Lower leg skin (tissue), 3 donors: ENCODE measurements around the gene PLA2G4E.

Experiments
- POLR2A ChIP-seq, 2 donors: fragments of 450-650 bp; IDR thresholded peaks; one replicate each; pipeline ENCODE4 v1.6.1; 2016 to 2017; ENCODE audit warnings: antibody characterized with exemption in 2 of 2, mild to moderate bottlenecking in 1 of 2, moderate library complexity in 1 of 2
- TF ChIP-seq, protein P1 (sequence below), 3 donors: fragments of 450-650 bp; IDR thresholded peaks; one replicate each; pipeline ENCODE4 v1.5.1; 2016; ENCODE audit warnings: antibody characterized with exemption in 3 of 3, mild to moderate bottlenecking in 3 of 3, moderate library complexity in 2 of 3

DNA sequence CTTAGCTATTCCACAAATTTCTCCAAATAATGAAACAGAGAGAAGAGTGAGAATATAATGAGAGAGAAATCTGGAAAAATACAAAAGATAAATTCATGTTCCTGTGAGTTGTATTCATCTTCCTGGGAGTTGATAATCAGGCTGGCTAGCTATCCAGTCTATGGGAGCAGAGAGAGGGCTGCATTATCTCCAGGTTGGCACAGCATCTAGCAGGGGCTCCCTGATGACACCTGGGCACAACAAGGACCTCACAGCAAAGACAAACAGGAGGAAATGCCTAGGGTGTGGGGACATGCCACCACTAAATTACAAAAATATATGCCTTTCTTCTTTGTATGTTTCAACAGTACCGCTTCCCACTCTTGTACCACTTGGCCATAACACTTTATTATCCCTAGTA, 50.4 kb downstream of the PLA2G4E start:
- TF ChIP-seq, protein P1, sequence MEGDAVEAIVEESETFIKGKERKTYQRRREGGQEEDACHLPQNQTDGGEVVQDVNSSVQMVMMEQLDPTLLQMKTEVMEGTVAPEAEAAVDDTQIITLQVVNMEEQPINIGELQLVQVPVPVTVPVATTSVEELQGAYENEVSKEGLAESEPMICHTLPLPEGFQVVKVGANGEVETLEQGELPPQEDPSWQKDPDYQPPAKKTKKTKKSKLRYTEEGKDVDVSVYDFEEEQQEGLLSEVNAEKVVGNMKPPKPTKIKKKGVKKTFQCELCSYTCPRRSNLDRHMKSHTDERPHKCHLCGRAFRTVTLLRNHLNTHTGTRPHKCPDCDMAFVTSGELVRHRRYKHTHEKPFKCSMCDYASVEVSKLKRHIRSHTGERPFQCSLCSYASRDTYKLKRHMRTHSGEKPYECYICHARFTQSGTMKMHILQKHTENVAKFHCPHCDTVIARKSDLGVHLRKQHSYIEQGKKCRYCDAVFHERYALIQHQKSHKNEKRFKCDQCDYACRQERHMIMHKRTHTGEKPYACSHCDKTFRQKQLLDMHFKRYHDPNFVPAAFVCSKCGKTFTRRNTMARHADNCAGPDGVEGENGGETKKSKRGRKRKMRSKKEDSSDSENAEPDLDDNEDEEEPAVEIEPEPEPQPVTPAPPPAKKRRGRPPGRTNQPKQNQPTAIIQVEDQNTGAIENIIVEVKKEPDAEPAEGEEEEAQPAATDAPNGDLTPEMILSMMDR (IDR thresholded peaks at IDR 0.05), result no peak
- TF ChIP-seq POLR2A (IDR thresholded peaks at IDR 0.05), result no peak
